Measurements from ENCODE around the gene ITGA3.

ITGA3 gene

DNA sequence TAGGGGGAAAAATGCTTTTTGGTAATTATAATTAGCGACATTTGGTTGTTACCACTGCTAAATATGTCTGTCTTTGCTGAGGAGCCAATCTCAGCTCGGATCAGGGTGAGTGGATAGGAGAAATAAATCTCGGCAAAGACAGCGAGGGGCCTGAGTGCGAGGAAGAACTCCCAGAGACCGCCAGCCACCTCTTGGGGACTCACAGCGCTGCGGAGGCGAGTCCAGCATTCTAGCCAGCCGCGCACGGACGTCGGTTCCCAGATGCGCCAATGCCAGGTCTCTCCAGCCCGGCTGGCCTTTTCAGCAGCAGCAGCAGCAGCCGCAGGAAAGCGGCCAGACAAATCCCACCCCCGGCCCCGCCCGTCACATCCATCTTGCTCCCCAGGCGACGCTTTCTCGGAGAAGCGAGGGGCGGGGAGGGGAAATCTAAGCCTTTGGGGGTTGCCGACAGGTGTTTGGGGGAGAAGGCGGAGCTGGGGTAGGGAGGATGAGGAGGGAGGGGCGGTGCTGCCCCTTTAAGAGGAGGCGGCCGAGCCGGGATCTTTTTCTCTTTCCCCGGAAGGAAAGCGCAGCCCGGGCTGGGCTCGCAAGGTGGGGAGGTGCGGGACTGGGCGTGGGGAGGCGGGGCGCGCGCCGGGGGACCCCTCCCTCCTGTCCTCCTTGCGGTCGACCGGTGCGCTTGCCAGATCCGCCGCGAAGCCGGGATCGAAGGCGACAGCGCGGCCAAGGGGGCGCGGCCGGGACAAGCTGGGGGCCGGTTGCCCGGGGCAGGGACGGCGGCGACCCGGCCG lies at the start of gene ITGA3:
TSS of gene ITGA3 (plus strand) at position 685 of the 791 bp plus-strand sequence. CDS start 330 bp downstream, outside the sequence.
- DNase-seq (ENCODE audit: low read depth): peak; percentile 66

DNA sequence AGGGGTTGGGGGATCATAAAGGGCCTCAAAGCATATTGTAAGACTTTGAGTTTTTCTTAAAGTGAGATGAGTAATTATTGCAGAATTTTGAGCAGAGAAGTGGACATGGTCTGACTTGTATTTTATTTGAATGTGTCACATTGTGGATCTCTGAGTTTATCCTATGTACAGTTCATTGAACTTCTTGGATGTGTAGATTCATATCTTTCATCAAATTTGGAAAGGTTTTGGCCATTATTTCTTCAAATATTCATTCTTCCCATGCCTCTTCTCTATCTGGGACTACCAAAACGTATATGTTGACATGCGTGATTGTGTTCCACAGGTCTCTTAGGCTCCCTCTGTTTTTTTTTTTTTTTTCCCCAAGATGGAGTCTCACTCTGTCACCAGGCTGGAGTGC lies 46.6 kb upstream of the ITGA3 start:
- DNase-seq (ENCODE audit: low read depth): no peak

DNA sequence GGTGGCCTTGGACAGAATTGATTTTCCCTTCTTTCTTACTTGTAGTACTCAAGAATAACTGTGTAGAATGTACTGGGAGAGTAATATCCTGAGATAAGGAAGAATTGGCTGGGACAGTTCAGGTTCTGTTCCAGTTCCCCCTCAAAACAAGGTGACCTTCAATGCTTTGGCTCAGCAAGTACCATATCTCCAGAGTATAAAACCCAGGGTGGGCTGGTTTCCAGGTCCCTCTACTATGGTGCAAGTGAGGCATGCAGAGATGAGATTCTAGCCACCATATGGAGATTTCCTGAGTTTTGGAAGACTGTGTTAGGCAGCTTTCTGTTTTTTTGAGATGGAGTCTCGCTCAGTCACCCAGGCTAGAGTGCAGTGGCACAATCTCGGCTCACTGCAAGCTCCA lies 42.8 kb upstream of the ITGA3 start:
- DNase-seq (ENCODE audit: low read depth): no peak

DNA sequence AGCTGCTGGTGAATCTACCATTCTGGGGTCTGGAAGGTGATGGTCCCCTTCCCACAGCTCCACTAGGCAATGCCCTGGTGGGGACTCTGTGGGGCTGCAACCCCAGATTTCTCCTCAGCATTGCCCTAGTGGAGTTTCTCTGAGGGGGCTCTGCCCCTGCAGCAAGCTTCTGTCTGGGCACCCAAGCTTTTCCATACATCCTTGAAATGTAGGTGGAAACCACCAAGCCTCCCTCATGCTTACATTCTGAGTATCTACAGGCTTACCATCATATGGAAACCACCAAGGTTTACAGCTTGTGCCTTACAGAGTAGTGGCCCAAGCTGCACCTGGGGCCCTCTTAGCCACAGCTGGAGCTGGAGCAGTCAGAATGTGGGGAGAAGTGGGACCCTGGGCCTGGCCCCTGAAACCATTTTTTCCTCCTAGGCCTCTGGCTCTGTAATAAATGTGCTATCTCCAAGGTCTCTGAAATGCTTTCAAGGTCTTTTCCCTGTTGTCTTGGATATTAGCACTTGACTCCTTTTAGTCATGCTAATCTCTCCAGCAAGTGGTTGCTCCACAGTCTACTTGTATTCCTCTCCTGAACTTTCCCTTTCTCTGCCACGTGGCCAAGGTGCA lies 41.3 kb upstream of the ITGA3 start:
- no peak for DNase-seq (ENCODE audit: low read depth)

DNA sequence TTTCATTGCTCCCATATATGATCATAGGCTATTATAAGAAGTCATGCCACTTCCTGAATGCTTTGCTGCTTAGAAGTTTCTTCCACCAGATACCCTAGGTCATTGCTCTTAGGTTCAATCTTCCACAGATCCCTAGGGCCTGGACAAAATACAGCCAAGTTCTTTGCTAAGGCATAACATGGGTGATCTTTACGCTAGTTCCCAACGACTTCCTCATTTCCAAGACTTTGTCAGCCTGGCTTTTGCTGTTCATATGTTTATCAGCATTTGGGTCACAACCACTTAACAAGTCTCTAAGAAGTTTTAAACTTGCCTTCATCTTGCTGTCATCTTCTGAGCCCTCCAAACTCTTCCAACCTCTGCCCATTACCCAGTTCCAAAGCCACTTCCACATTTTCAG lies 40.8 kb upstream of the ITGA3 start:
- DNase-seq (ENCODE audit: low read depth): no peak

DNA sequence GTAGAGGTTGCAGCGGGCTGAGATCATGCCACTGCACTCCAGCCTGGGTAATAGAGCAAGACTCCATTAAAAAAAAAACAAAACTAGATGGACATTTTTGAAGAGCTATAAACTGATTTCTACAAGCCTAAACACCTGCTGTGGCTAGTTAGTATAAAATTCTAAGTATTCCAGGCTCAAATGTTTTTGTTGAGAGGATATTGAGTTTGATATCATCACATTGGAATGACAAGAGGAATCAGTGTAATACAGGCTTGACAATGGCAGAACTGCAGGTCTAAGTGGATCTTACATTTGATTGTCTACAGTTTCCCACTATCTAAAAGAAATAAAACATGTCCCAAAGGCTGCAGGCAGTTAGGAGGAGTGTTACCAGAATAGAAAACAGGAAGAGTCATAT lies 37.0 kb upstream of the ITGA3 start:
- no peak for DNase-seq (ENCODE audit: low read depth)

DNA sequence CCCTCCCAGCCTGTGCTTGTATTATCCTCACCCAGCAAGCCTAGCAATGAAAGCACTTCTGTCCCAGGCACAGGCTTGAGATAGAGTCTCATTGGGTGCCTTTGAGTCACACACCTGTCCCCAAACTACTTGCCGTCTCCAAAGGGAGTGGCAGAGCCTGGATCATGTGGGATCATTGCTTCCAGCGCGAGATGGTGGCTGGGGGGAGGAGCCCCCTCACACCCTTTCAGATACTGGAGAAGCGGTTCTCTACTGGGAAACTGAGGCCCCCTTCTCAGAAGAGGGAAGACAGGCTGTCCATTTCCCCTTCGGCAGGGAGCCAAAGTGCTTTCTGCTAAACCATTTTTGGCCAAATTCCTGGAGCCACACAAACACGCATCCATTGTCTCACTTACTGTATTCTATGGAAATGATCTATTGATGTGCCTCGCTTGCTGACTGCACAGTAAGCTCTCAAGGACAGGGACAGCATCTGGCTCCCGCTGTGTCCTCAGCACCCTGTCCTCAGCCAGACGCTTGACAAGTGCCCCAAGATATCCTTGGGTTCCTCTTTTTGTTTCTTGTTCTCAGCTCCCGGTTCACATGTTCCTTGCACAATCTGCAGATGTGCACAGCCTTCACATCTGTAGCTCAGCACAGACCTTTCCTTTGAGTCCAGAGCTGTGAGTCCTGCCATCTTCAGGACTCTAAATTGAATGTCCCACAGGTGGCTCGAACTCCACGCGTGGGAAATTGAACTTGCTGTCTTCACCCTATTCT lies 34.9 kb upstream of the ITGA3 start:
- DNase-seq (ENCODE audit: low read depth): no peak

DNA sequence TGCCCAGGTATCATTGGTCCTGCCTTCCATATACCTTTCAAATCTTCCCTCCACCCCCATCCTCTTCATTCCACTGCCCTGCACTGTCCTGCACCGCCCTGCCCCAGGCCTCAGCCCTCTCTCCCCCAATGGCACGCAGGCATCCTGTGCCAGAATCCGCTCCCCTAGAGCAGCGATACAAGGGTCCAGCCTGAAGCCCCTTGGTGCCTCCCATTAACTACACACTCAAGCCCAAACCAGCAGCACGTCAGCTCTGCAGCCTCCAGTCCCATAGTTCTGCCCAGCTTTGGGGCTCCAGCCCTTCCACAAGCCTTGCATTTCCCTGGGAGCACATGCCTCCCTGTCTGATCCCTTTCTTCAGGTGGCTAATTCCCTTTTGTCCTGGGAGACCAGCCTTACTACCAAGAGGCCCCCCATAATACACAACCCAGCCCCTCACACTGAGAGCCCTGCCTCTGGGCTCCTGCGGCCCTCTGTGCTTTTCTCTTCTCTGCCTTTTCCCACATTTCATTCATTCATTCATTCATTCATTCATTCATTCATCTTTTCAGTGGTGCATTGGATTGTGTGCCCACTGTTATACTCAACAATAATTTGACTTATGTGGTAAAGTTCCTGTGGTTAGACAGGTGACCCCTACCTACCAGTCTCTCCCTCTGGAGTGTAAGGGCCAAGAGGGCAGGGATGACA lies 34.1 kb upstream of the ITGA3 start:
- no peak for DNase-seq (ENCODE audit: low read depth)

DNA sequence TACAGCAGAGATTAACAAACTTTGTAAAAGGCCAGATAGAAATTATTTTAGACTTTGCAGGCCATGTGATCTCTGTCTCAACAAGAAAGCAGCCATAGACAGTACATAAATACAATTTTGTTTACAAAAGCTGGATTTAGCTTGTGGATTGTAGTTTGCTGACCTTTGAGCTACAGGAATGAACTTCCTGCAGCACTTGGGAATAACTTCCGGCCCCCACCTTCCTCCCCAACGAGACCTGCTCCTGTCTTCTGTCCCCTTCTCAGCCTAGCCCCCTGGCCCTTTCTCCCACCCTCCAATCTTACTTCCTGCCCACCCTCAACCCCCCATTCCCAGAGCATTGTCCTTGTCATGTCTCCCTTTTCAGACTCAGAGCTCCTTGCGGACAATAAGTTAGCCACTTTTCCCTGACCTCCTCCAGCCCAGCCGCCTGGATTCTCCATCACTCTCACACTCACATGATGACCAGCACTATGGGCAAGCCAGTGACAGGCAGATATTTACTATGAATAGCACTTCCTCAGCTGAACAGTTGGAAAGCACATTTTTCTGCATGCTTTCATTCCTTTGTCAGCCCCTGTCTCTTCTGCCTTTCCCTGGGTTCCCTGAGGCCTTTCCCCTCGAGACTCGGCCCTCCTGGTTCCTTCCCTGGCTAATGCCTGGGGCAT lies 33.3 kb upstream of the ITGA3 start:
- DNase-seq (ENCODE audit: low read depth): no peak

DNA sequence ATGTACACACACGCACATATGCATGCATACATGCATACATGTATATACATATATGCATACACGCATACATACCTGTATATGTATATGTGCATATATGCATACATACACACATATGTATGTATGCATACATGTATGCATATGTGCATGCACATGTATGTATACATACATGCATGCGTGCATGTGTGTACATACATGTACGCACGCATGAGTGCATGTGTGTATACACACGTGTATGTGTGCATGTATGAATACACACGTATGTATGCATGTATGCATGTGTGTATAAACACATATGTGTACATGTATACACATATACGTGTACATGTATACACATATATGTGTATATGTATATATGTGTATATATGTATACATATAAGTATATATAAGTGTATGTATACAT lies 32.4 kb upstream of the ITGA3 start:
- DNase-seq (ENCODE audit: low read depth): no peak

DNA sequence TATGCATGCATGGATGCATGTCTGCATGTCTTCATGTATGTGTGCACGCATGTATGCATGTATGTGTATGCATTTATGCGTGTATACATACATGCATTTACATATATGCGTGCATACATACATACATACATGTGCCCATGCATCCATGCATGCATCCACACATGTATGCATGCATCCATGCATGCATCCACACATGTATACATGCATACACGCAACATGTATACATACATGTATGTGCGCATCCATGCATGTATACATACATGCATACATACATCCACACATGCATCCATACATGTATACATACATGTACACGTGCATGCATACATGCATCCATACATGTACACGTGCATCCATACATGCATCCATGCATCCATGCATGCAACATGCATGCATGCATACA lies 31.1 kb upstream of the ITGA3 start:
- no peak for DNase-seq (ENCODE audit: low read depth)

DNA sequence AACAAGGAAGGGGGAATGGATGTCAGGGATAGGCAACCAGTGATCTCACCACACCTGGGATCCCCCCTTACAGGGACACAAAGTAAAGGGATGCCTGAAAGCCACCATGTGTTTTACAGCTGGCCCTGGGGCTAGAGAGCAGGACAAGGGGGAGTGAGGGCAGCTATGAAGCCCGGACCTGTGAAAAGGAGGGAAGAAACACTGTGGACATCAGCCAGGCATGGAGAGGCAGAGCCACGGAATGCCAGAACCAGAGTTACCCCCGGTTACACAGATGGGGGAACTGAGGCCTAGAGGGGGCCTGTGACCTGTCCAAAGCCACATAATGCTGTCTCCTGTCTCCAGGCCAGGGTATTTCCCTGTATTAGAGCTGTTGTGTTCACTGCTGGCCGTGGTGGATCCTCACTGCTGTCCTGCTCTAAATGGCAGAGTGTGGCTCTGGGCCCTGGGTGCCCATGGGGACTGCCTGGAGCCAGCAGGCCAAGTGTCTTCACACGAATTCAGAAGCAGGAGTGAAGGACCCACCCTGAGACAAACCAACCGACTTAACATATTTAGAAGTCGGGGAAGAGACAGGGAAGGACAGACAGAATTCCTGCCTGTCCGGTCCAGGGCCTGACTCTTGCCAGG lies 29.7 kb upstream of the ITGA3 start:
- DNase-seq (ENCODE audit: low read depth): no peak

DNA sequence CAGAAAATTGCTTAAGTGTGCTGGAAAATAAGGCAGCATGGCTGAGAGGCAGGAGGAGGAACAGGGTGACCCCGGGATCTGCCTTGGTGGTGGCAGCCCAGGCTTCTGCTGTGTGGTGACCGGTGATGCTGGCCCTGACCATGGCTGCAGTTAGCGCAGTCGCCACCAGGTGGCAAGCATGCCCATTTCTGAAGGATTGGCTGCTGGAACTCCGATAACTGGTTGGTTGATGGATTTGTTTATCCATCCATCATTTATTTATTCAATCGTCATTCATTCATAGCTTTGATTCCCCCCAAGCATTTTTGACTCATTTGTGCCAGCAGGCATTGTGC lies 29.1 kb upstream of the ITGA3 start:
- DNase-seq (ENCODE audit: low read depth): peak; percentile 59

DNA sequence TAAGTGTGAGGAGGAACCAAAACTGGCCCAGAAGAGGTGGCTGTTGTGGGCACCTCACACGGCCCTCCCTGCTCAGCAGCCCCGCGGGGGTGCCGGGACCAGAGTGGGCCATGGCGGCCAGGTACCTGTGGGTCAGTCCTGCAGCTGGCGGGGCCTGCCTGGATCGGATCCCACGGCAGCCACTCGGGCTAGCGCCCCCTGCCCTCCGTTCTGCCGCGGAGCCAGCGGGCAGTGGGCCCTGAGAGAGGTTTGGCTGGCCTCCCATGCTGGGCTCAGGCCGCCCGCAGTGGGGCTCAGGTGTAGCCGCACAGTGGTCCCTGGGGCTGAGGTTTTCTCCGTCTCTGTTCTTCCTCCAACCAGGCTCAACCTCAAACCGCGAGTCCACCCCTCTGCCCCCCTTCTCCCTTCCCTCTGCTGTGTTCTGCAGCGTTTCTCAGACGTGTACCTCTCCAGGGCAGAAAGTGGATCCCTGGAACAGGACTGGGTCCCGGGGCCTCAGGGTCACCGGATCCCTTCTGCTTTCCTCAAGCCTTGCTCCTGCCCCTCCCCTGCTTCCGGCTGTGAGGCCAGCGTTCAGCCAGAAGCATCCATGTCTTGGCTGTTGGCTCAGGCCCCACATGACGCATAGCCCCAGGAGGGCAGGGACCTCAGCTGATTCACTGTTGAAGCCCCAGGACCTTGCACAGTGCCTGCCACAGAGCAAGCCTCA lies 28.6 kb upstream of the ITGA3 start:
- DNase-seq (ENCODE audit: low read depth): peak; percentile 93

DNA sequence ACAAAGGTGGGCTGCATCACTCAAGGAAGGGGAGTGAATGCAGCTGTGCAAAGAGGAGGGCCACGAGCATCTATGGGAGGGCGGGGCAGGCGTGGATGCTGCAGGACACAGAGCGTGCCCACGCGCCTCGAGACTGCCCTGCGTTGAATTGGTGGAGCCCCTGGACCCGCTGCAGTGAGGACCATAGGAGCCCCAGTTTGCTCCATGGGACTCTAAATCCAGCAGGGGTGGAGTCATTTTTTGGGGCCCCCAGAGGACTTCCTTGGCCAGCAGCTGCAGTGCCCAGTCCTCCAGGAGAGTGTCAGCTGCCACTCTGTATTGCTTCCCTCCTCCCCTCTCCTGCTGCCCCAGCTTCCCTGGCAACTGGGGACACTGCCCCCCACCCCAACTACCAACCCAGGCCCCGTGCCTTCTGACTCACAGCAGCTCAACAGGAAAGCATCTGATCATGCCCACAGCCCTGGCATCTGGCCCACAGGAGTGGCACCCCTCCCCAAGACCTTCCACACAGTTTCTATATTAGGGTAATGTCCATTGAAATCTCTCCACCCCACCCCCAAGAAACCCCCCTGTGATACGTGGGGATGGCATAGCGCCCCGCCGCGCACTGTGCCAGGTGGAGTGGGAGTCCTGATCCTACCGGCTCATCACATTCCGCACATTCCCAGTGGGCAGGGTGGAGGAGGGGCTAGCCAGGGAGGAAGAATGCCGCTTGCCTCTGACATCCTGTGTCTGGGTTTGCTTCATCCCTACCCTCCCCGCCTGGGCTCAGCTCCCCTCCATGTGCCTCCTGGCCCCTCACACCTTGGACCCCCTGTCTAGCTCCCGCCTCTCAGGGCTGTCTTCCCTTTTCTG lies 27.8 kb upstream of the ITGA3 start:
- DNase-seq (ENCODE audit: low read depth): peak; percentile 83

DNA sequence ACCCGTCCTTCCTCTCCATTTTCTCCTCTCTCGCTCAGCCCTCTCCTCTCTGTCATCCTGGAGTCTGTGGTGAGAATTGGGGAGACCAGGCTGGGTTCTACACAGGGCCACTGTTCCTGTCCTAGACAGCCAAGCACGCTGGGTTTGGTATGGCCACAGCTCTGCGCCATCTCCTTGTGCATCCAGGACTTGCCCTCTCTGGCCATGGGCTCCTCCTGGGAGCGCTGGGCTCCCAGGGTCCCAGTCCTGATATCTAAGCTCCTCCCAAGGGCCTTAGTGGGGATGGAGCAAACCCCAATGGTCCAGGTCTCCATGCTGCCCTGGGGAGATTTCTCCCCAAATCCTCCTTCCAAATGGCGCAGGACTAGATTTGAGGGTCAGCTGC lies 27.2 kb upstream of the ITGA3 start:
- DNase-seq (ENCODE audit: low read depth): no peak

DNA sequence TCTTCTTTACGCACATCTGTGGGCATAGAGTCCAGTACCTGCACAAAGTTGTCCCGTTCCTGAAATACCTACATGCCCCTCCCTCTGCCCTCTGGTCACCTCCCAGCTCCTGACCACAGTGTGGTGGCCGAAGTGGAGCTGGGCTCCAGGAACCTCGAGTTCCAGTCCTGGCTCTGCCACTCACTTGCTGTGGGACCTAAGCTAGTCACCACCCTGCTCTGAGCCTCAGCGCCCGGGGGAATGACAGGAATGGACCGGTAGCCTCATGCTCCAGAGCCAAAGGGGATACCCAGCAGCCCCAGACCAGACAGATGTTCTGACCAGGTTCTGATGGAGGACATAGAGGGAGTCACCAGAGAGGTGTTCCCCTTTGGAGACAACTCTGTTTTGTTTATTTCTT lies 26.7 kb upstream of the ITGA3 start:
- DNase-seq (ENCODE audit: low read depth): no peak

DNA sequence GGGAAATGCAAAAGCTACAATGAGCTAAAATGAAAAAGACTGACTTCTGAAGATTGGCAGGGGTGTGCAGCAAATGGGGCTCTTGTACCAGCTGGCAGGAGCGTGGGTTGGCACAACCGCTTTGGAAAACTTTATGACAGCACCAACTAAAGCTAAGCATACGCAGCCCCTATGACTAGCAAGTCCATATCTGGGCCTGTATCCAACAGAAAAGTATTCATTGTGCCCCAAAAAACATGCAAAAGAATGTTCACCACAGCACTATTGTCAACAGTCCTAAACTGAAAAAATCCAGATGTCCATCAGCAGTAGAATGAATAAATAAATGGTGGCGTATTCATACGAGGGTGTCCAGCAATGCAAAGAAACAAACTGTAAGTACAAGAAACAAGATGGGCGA lies 22.6 kb upstream of the ITGA3 start:
- no peak for DNase-seq (ENCODE audit: low read depth)

DNA sequence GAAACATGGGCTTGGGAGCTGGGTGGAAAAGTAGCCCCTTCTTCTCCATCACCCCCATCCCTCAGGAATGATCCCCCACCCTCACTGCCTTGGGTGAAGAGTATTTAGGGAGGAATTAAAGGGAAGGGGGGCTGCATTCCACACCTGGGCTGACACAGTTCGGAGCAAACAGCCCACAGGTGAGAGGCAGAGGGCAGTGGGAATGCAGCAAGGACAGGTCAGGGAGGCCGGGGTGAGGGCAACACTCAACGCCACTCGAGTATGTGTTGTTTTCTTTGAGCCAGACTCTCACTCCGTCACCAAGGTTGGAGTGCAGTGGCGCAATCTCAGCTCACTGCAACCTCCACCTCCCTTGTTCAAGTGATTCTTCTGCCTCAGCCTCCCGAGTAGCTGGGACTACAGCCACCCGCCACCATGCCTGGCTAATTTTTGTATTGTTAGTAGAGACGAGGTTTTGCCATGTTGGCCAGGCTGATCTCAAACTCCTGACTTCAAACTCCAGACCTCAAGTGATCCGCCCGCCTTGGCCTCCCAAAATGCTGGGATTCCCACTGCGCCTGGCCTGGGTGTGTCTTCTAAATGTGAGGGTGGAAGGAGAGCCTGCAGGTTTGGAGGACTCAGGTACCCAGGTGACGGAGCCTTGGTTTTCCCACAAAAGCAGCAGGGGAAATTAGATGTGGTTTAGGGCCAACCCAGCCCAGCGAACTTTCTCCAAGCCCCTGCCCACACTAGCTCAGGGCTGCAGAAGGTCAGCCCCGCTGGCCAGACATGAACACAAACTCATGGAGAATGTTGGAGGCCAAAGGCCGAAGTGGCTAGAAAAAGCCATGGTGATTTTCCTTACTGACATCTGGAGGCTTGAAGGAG lies 21.2 kb upstream of the ITGA3 start:
- no peak for DNase-seq (ENCODE audit: low read depth)

All from HS-5 (cell line).